GM21447 (cell line): ENCODE measurements around the gene TMEM240.
"Not testable (repeated sequence)": the region's sequence is repeated elsewhere in the genome, so short reads cannot be mapped to it uniquely, and the experiment has no call there.

Experiments
- ATAC-seq: cut with Tn5 transposase; IDR thresholded peaks from one replicate; pipeline ENCODE4 v1.9.1; 2021; ENCODE audit not compliant: unreplicated experiment

Gene TMEM240

GRCh38 chr1:1541956-1542765, 1.7 kb upstream of the TMEM240 start:
- ATAC-seq: no peak

- no peak for ATAC-seq
Measured at GRCh38 chr1:1540818-1541628, 599 bp upstream of the TMEM240 start.

DNA sequence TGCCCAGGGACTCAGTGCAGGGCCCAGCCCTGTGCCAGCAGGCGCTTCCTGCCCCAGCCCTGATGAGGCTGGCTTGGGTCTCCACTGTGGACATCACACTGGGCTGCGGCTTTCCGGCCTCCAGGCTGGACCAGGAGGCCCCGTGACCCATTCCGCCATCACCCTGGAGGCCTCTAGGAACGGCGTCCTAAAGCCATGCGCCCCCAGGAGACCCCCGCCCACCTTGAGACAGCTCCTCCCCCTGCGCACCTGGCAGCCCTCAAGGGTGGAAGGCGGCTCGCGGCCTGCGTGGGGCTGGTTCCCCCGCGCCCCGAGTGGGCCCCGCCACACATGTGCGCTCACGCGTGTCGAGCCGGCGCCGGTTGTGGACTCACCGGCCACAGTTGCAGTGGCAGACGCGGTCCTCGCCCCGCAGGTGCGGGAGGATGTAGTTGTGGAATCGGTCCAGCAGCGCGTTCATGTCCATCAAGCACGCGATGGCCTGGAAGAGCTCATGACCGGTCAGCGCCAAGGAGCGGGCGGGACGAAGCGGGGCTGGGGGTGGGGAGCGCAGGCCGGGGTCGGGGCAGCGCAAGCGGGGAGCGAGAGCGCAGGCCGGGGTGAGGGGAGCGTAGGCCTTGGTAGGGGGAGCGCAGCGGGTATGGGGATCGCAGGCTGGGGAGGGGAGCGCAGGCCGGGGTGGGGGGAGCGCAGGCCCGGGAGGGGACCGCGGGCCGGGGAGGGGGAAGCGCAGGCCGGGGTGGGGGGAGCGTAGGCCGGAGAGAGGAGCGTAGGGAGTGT, 924 bp downstream of the TMEM240 start:
- no peak for ATAC-seq

DNA sequence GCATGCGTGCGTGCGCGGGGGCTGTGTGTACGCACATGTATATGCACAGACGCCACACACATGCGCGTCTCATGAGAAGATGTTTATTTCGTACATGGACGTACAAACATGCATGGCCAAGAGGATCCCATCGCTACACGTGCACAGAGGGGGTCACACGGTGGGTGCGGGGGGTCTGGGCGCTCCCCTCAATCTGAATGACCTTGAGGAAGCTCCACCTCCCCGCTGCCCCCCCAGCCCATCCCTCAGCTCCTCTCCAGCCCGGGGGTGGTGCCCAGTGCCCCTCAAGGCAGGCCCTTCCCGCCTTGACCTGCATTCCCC, 1.5 kb downstream of the TMEM240 start:
- ATAC-seq: no peak

- ATAC-seq: no peak
Measured at GRCh38 chr1:1538334-1538733, 2.1 kb downstream of the TMEM240 start.

- ATAC-seq: no peak
Measured at GRCh38 chr1:1537626-1538250, 2.7 kb downstream of the TMEM240 start.

DNA sequence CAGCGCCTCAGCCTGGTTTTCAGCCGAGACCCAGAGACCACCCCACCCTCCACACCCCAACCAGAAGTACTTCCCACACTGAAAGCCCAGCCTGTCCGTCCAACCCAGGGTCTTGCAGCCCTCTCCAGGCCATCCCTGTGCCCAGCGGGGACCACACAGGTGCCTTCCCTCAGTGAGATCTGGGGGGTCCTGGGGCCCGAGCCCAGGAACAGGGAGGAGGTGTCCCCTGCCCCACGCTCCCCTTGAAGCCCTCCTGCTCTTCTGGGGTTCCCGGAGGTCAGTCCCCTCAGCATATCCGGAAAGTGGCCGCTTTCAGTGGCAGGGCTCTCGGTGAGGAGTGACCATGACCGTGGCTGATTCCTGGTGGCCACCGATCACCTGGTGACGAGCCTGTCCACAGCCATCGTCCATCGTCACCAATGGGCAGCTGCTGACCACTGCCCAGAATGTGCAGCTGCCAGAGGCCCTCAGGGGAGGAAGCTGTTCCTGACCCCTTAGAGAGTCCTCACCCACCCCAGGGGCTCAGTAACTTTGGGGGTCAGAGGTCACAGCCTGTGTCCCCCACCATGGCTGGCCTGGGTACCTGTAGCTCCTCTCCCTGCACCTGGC, 3.4 kb downstream of the TMEM240 start:
- ATAC-seq: no peak

DNA sequence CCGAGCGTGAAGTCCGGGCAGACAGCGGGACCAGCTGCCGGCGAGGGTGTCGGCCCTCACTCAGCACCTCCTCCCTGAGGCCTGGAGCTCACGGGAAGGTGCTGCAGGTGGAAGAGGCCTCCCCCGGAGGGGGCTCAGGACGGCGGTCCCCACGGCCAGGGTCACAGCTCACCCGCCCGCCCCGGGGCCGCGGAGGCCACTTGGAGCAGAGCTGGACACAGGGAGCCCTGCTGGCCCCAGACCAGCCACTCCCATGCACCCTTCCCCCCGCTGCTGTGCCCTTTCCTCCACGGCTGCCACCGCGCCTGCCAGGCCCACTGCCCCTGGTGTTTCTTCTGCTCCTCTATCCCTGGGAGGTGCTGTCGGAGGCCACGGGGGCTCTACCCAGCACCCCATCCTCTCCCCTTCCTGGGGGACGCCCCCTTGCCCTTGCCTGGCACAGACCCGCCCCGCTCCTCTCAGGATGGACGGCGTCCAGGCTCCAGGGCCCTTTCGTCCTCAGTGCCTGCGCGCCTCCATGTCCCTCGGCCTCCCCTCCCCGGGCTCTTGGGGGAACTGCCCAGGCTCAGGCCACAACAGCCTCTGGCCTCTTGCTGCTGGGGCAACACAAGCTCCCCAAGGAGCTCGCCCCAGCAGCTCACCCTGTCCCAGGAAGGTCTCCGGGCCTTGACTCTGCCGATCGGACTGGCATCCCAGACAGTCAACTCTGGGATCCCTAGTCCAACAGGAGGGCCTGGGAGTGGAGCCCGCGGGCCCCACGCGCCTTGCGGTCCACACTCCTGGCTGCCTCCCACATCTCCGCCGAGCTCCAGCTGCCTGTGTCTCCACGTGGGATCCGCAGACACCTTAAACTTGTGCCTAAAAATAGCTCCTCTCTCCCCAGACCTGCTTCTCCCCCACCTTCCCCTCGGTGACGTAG, 4.1 kb downstream of the TMEM240 start:
- ATAC-seq: no peak

- ATAC-seq: no peak
Measured at GRCh38 chr1:1535201-1536018, 5.0 kb downstream of the TMEM240 start.

DNA sequence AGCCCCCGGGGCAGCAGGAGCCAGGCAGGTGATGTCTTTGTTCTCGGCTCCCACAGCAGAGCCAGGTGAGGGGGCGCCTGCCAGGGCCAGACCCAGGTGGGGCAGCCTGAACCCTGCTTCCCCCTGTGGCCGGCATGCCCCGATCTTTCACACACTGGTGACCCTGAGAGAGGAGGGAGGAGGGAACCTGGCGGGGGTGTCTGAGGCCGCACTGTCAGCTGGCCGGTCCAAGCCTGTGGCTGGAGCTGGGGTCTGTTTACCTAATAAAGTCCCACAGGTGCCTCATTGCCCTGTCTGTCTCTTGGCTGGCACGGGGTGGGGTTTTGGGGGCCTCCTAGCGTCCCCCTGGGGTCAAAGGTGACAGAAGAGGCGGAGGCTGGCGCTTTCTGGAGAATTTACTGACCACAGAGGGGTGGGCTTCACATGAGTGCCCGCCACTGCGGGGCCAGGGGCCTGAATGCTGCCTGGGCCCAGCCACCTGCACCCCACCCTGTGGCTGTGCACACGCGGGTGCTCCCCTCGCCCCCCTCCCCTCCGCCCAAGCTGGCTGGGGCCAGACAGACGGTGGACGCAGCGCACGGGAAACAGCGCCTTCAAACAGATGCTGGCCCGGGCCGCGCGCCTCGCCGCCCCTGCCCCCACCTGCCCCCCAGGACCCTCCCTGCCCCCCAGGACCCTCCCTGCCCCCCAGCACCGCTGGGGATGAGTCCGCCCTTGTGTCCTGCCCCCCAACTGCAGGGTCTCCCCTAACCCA, 5.8 kb downstream of the TMEM240 start:
- no peak for ATAC-seq

DNA sequence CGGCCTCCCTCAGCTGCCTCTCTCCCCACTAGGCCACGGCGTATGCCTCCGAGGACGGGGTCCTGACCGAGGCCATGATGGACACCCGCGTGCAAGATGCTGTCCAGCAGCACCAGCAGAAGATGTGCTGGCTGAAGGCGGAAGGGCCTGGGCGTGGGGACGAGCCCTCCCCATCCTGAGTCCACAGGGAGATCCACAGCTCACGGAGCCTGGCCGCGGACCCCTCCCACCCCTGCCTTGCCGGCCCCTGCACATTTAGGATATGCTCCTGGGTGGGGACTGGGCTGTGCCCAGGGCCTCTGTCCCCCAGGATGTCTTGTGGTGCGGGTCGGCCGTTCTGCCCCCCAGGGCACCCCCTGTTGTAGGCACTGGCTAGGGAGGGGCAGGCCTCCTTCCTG, 6.5 kb downstream of the TMEM240 start:
- not testable (repeated sequence) for ATAC-seq

GRCh38 chr1:1533176-1533893, 7.1 kb downstream of the TMEM240 start:
- not testable (repeated sequence) for ATAC-seq

DNA sequence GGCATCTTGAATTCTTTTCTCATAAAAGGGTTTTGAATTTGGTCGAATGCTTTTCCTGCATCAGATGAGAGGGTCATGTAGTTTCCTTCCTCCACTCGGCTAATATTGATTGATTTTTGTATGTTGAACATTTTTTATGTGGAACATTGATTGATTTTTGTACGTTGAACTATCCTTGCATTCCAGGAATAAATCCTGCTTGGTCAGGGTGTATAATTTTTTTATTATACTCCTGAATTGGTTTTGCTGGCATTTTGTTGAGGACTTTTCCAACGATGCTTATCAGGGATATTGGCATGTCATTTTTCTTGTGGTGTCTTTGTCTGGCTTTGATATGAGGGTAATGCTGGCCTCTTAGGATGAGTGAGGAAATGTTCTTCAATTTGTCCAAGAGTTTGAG, 8.5 kb downstream of the TMEM240 start:
- no peak for ATAC-seq

DNA sequence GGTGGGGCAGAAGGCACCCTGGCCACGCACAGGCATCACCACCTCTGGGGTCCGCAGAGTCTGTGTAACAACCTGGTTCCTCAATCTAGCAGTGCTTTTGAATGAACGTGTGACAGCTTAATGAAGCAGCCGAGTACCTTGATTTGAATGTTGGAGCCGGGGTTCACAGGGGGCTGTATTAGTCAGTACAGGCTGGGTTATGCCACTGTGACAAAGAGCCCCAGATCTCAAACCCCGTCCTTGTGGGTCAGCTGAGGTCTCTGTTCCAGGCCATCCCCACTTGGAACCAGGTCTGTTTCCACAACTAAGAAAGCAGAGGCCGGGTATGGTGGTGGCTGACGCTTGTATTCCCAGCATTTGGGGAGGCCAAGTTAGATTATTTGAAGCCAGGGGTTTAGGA, 10.5 kb downstream of the TMEM240 start:
- ATAC-seq: no peak

GRCh38 chr1:1529321-1529720, 11.1 kb downstream of the TMEM240 start:
- no peak for ATAC-seq

DNA sequence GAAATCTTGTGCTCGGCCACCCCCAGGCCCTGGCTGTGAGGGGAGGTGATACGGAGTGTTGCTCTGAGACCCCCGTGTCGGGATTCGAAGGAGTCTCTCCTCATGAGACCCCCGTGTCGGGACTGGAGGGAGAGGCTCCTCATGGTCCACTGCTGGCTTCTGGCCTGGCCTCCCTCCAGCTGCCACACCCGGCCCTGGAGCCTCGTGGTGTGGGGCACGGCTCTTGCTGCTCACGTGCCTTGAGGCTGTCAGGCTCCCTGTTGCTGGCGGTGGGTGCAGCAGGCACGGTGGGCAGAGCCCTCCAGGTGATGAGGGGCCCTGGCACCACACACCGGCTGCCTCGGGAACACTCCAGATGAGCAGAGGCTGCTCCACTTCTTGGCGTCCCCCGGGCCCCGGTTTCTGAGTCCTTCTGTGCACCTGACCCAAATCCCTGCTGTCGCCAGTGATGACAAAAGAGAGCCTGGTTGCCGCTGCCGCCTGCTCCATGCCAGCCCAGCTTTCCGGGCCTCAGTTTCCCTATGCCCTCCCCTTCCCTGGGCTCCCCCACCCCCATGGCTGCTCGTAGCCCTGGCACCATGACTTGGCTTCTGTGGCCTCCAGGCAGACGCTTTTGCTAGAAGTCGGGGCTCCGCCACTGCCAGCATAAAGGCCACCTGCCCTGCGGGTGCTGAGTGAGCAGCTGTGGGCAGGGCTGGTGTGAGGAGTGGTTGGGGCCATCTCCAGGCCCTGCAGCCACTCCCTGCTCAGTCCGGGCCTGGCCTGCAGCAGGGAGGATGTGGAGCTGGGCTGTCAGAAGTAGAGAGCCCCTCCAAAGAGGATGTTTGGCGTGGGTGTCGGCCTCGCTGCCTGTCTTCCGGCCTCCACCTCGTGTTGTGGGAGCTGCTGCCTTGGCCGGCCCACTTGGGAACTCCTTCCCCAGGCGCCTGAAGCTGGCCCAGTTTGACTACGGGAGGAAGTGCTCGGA, 11.8 kb downstream of the TMEM240 start:
- no peak for ATAC-seq
